ENCODE results near the gene BTBD10.

DNA sequence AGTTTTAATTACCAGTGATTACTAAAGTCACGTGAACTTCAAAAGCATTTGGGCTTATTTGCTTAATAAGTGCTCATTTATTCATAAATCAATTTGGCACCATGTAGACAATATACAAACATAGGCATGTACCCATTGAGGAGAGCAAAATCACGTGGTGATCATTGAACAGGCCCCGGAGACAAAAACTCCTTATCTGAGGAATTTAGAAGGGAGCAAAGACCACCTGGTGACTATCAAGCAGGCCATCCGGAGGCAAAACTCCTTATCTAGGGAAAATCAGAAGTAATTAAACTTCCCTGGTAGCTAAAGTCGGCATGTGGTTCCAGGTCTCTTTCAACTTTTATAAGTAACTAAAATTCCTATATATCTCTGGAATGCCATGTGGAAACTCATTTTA is 5.7 kb upstream of the BTBD10 start:
- TF ChIP-seq CTCF (IDR thresholded peaks at IDR 0.05; ENCODE audit: poor library complexity) (no peak), EZH2 (IDR thresholded peaks at IDR 0.05; ENCODE audit: borderline replicate concordance) (no peak), EZH2phosphoT487 (IDR thresholded peaks at IDR 0.05; ENCODE audit: low read depth, severe bottlenecking, unreplicated experiment) (no peak)
